GM04504 (cell line): ENCODE results near the gene SBF2.
A peak's percentile ranks its signal among the peaks of the same experiment; 100 is the strongest.
"Not testable (repeated sequence)": the region's sequence is repeated elsewhere in the genome, so short reads cannot be mapped to it uniquely, and the experiment has no call there.

Experiments used
- DNase-seq: peaks from one replicate; pipeline ENCODE4 v3.0.0-alpha.2; 2012; ENCODE audit warnings: low read depth

The SBF2 gene

DNA sequence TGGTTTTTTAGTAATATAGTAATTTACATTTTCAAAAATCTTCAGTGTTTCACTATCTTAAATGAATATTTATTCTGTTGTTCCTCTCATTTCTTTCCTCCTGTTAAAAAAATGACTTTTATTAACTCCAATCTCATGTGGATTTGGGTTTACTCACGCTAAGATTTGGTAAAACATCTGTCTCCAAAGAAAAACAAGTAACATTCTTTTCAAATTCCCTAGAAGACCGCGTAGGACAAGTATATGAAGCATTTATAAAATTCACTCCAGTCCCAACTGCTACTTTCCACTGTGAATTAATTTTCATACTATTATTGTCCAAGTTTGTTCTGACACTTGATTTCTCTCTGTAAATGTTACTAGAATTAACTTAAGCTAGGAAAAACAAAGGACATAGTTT is 26.2 kb downstream of the SBF2 start:
- no peak for DNase-seq

DNA sequence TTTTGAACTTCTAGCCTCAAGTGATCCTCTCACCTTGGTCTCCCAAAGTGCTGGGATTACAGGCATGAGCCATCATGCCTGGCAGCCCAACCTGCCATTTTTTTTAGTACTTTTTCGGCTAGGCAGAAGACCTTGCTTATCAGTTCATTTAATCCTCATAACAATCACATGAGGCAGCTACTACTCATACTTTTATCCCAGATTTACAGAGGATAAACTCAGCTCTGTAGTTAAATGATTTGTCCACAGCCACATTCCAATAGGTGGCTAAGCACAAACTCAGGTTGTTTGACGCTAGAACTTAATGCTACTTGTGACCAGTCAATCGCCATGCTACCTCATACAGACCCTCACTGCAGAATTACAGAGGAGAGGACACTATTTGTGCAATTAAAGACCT is 28.1 kb downstream of the SBF2 start:
- no peak for DNase-seq

DNA sequence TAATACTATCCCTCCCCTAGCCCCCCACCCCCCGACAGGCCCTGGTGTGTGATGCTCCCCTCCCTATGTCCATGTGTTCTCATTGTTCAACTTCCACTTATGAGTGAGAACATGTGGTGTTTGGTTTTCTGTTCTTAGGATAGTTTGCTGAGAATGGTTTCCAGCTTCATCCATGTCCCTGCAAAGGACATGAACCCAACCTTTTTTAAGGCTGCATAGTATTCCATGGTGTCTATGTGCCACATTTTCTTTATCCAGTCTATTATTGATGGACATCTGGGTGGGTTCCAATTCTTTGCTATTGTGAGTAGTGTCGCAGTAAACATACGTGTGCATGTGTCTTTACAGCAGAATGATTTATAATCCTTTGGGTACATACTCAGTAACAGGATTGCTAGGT is 29.3 kb downstream of the SBF2 start:
- not testable (repeated sequence) for DNase-seq

DNA sequence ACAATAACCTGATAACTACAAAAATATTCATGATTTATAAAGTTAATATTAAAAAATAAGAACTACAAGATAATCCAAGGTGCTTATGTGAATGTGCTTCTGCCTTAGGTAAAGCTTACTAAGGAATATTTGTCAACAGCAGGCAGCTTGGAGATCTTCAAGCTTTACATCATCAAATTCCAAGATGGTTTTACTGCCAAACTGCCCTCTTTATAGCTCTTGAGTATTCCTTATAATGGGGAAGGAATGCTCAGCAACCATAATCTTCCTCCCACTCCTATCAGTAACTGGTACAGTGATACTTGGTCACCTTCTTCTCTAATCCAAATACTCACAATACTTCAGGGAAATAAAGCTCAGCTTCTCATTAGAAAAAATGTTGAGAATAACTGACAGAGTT is 30.1 kb downstream of the SBF2 start:
- DNase-seq = peak; percentile 39

DNA sequence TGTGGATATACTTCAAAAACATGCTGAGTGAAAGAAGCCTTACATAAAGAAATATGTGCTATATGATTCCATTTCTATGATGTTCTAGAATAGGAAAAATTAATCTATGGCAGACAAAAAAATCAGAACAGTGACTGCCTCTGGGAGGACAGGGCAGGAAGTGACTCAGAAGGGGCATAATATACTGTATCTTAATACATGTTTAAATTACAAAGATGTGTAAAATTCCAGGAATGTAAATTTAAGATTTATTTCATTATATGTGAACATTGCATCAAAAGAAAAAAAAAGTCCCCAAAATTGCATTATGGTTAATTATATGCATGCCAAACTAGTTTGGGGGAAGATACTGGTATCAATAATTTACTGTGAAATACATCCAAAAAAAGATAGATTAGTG is 32.2 kb downstream of the SBF2 start:
- no peak for DNase-seq

DNA sequence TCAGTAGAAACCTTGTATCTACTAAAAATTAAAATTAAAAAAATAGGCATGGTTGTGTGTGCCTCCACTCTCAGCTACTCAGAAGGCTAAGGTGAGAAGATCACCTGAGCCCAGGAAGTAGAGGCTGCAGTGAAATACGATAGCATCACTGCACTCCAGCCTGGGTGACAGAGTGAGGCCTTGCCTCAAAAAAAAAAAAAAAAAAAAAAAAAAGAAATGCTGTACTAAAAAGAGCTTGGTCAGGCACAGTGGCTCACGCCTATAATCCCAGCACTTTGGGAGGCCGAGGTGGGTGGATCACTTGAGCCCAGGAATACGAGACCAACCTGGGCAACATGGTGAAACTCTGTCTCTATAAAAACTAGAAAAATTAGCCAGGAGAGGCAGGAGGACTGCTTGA is 36.5 kb downstream of the SBF2 start:
- DNase-seq = no peak

DNA sequence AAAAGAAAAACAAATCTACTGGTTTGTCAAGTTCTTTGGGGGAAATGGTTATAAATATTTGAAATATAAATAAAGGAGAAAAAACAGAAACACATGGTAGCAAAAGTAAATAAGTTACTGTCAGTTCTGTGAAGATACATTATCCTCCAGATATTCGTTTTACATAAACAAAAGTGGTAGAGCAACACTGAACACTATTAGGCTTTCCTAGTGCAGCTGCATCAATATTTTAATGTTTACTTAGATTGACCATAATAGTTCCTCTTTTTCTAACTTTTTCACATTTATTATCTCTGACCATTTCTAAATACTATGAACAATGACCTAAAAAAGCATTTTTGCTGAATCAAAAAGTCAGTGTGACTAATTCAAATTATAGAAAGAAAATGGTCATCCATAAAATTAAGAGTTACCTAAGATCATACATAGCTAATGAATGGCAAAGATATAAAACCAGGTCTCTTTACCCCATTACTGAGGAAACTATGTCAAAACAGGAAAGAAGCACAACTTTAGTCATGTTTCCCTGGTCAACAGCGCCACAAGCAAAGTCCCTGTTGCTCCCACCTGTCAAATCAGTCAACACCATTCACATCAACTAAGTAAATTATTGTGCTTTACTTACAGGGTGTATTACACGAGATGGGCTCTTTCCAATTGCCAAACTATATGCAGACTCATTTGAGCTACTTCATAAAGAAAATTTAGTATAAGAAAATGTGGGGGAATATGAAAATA is 38.5 kb downstream of the SBF2 start:
- no peak for DNase-seq

DNA sequence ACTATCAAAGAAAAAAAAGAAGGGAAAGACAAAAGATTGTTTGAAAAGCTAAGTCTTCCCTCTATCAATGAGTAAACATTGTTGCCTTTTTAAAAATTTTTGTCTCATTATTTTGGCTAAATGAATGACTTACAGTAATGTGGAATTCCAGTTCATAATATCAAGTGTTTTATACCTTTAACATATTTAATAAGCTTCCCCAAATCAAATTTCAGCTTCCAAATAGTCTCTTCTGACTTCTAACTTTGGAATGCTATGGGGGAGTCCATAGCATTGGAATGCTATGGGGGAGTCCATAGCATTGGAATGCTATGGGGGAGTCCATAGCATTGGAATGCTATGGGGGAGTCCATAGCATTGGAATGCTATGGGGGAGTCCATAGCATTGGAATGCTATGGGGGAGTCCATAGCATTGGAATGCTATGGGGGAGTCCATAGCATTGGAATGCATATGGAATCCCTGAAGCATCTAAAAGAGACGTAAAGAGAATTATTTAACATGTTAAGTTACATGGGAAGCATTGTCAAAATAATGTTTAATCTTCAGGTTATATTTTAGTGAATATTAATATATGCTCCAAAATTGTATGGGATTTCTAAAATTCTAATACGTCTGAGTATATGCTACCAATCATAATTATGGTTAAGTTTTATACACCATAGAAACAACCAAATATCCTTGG is 44.4 kb downstream of the SBF2 start:
- DNase-seq = not testable (repeated sequence)

DNA sequence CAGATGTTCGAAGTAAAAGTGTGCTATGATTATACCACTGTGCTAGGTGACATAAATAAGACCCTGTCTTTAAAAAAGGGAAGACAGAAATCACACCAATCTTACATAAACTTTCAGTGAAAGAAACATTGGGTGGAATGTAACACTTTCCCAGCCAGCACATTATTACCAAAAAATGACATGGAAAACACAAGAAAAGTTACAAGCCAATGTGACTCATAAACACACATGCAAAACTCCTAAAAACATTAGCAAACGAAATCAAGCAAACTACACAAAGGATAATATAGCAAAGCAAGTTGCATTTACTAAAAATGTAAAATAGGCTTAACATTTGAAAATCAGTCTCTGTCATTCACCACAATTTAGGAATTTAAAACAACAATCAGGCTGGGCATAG is 47.0 kb downstream of the SBF2 start:
- no peak for DNase-seq

DNA sequence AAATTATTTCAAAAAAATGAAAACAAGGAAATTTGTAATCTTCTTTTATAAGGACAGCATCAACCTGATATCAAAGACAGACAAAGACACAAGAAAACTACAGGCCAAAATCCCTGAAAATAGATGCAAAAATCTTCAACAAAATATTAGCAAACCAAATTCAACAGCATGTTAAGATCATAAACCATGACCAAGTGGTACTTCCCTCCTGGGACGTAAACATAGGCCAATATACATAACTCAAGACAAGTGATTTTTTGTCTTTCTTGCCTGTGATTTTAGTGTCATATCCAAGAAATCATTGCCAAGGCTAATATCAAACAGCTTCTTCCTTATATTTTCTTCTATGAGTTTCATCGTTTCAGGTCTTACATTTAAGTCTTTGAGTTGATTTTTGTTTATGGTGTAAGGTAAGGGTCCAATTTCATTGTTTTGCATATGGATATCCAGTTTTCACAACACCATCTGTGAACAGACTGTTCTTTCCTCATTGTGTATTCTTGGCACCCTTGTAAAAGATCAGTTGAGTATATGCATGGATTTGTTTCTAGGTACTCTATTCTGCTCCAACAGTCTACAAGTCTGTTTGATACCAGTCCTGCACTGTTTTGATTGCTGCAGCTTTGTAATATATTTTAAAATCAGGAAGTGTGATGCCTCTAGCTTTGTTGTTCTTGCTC is 50.0 kb downstream of the SBF2 start:
- no peak for DNase-seq

DNA sequence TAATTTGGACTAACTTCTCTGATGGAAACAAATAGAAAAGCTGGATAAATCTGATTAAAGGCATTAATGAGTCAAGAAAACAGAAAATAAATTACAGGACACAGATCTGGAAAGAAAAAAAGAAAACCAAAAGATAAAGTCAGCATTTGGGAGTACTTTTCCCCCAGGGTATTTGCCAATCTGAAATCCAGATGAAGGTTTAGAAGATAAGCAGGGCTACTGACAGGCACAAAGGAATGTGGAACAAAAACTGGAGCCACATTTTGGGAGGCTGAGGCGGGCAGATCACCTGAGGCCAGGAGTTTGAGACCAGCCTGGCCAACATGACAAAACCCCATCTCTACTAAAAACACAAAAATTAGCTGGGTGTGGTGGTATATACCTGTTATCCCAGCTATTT is 57.2 kb downstream of the SBF2 start:
- DNase-seq = no peak

DNA sequence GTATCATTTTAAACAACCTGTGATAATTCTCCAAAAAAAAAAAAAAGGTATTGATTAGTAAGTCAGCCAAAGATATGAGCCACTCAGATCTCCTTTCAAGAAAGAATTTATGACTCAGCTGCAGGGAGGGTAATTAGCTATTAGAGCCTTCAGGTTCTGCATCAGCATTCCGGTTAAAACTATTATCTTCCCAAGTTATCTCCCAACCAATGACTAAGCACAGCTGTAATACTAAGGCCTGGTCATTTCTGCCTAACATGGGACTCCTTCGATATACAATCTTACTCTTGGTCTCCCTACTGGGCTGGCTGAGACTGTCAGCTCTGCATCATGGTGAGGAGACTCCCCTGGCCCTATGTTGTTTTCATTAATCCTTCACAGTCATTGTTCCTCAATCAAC is 60.4 kb downstream of the SBF2 start:
- DNase-seq = peak; percentile 33

DNA sequence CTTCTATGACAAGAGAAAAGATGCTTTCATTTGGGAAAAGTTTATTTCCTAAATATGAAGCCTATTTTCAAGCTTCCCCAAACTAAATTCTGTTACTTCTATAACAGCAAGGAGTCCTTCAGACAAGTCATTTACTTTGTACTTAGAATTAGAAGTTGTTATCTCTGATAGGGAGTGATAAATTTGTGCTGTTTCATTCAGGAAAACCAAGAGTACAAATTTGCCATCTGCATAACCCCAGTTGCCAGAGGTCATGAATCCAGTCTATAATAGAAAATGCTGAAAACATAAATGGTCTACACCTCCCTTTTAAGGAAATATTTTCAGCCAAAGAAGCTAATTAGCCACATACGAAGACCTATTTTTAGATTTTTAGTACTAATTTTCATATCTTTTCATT is 61.3 kb downstream of the SBF2 start:
- DNase-seq = no peak

DNA sequence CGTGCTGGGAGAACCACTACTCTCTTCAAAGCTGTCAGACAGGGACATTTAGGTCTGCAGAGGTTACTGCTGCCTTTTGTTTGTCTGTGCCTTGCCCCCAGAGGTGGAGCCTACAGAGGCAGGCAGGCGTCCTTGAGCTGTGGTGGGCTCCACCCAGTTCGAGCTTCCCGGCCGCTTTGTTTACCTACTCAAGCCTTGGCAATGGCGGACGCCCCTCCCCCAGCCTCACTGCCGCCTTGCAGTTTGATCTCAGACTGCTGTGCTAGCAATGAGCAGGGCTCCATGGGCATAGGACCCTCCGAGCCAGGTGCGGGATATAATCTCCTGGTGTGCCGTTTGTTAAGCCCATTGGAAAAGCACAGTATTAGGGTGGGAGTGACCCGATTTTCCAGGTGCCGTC is 62.2 kb downstream of the SBF2 start:
- not testable (repeated sequence) for DNase-seq

DNA sequence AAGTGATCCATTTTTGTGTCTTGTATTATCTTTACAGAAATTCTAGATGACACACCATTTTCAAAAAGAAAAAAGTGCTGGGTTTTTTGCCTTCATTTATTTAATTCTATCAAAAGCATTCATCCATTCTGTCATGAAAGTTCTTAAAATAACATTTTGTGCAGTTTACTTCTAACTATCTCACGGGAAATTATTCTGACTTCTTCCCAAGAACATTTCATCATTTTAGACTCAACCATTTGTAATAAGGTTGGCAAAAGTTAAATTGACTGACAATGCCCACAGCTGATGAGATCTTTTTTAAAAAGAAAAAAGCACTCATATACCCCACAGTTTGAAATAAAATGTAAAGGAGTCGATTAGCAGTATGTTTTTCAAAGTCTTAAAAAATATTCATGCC is 68.5 kb downstream of the SBF2 start:
- no peak for DNase-seq

DNA sequence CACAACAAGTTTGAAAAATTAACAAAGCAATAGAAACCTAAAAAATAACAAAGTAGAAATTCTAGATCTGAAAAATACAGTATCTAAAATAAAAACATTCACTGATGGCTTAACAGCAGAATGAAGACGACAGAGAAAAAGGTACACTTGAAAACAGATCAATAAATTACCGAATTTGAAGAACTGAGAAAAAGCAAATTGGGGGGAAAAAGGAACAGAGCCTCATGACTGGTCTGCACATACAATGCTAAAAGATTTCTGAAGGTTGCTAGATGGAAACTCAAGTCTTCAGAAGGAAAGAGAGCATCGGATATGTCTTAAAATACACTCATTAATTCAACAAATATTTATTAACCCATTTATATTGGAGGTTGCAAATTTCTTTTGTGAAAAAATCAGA is 71.6 kb downstream of the SBF2 start:
- DNase-seq = no peak

DNA sequence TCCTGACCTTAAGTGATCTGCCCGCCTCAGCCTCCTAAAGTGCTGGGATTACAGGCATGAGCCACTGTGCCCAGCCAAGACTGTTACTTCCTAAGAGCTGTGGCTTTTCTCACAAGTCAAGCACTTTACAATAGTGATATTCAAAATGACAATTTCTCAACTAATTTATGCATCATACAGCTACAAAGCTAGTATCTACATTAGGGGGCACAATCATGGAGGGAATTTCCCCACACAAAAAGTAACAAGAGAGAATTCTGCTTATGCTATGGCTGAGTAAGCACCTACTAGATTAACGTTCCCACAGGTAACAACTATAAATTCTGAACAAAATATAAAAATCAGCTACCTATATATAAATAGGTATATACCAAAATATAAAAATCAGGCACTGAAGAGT is 72.7 kb downstream of the SBF2 start:
- DNase-seq = no peak

DNA sequence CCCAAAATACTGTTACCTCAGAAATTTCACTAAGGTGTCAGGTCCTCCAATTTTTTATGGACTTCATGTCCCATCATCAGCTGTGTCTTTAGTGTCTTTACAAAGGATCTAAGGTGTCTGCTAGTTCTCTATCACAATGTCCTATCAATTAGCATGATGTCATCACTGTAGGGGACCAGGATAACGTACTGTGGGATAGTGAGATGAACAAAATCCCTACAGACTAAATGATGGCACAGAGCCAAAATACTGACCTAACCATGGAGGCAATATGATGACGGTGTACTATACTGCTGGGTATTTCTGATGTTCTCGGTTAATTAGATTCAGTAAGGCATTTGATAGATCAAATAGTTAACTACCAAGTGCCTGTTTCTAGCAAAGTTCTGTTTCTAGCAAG is 82.5 kb downstream of the SBF2 start:
- no peak for DNase-seq

DNA sequence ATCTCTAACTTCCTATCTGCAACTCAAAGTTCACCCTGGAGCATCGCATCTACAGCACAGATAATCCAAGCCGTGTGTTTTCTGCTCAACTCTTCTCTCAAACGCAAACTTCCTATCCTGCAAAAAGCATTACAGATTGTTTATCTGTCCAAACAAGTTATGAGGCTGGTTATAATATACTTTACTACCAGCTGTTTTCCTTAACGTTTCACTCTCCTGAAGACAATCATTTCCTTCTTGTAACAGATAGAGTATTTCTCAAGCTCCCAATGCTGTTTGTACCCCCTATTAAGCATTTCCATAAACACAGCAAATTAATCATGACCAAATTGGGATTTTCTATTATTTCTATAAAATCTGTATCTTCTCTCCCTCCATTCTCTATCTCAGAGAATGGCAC is 84.7 kb downstream of the SBF2 start:
- DNase-seq = no peak

DNA sequence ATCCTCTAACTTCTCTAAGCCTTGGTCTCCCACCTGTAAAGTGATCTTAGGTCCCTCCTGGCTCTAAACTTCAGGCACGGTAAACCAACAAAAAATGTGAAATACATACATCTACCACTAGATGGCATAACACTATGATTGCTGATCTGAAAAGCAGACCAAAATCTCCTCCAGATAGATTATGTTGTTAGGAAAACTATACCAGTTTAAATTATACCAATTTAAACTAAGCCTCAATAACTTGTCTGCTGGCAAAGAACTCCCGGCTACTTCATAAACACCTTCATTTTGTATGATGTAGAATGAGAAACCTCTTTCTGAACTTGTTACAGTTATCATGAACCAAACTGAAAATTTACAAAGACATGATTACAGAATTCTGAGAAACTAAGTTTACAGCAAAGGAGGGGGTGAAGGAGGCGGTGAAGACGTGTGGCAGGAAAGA is 85.9 kb downstream of the SBF2 start:
- DNase-seq = no peak

DNA sequence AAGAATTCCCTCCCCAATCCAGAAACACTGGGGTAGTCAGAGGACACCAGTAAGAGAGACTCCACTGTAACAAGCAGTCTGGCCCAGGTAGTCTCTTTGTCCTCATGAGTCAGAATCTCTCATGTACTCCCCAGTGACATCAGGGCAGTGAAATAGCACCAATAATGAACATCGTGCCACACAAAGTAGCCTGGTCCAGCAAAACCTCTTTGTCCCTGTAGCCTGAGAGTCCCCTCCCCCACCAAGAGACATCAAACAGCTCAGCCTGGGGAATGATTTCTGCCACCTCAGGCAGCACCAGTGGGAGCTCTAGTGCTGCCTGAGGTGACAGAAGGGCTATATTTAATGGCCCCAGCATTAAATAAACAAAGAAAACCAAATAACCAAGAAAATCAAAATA is 88.1 kb downstream of the SBF2 start:
- DNase-seq = no peak

DNA sequence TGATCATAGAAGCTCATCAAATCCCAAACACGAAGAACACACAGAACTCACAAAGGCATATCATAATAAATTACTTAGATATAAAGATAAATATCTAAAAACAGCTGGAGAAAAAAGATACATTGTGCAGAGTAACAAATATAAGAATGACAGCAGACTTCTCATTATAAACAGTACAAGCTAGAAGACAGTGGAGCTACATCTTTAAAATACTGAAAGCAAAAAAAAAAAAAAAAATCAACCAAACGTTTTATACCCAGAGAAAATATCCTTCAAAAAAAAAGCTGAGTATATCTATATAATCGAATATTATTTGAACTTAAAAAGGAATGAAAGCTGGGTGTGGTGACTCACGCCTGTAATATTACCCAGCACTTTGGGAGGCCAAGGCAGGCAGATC is 90.0 kb downstream of the SBF2 start:
- DNase-seq = no peak

DNA sequence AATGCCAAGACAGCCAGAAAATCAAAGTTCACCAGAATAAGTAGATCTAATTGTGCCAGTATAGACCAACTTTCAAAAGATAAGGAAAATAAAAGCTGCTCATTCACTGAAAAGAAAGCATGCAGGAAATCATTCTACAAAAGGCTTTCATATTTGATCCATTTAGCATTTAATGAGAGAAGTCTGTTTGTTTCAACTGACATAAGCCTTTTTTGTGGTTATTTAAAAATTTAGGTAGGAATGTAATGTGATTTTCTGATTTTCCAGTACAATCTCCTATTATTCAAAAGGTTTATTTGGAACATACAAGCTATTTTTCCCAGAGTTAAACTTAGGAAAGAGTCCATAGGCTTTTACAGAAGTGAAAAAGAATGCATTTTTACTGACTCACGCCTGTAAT is 92.7 kb downstream of the SBF2 start:
- no peak for DNase-seq
